HepG2 (cell line): ENCODE data around the gene TOP2A. TPM values are rescaled to one million over a fixed set of nuclear protein-coding genes. Genes with fewer than 3 reads are reported as not detected.
A peak's percentile ranks its signal among the peaks of the same experiment; 100 is the strongest.

Experiments used
- ARNT2 ChIP-seq: sonication (generic); formaldehyde crosslinking; IDR thresholded peaks from 2 replicates; pipeline ENCODE4 v1.8.0; 2022; ENCODE audit warnings: mild to moderate bottlenecking, low read depth, missing genetic modification reagents, moderate library complexity
- ARNTL ChIP-seq: sonication (generic); formaldehyde crosslinking; IDR thresholded peaks from 2 replicates; pipeline ENCODE4 v1.4.0; 2020; ENCODE audit warnings: mild to moderate bottlenecking, missing genetic modification reagents
- CBX2 ChIP-seq, 2 experiments: fragments of 200-600 bp in 1 of 2; sonication (generic); formaldehyde crosslinking in 1 of 2; IDR thresholded peaks; 2 replicates each; pipeline versions ENCODE4 v1.7.0 to v1.8.1; 2018 to 2022; ENCODE audit warnings: low read depth in 2 of 2, low read length in 1 of 2, mild to moderate bottlenecking in 1 of 2, missing genetic modification reagents in 1 of 2
- CC2D1A ChIP-seq: sonication (generic); formaldehyde crosslinking; IDR thresholded peaks from 2 replicates; pipeline ENCODE4 v1.8.1; 2023; ENCODE audit warnings: mild to moderate bottlenecking, missing genetic modification reagents
- CEBPG ChIP-seq: IDR thresholded peaks from 2 replicates; pipeline ENCODE4 v1.6.1; 2016
- HOXD1 ChIP-seq: sonication (generic); formaldehyde crosslinking; IDR thresholded peaks from 2 replicates; pipeline ENCODE4 v1.5.0; 2020; ENCODE audit warnings: missing genetic modification reagents
- KAT8 ChIP-seq: IDR thresholded peaks from 2 replicates; pipeline ENCODE4 v1.6.1; 2016; ENCODE audit warnings: missing genetic modification reagents, missing compliant biosample characterization
- SKI ChIP-seq: fragments of 450-650 bp; IDR thresholded peaks from one replicate; pipeline ENCODE4 v1.6.1; 2018; ENCODE audit warnings: mild to moderate bottlenecking; ENCODE audit not compliant: partially characterized antibody
- TCF7 ChIP-seq: sonication (generic); IDR thresholded peaks from 2 replicates; pipeline ENCODE4 v1.6.1; 2016; ENCODE audit warnings: antibody characterized with exemption, low read depth
- TEAD3 ChIP-seq: optimal IDR thresholded peaks from 2 replicates; pipeline ENCODE3; 2016; ENCODE audit warnings: borderline replicate concordance
- XRCC5 ChIP-seq: fragments of 200-400 bp; formaldehyde crosslinking; optimal IDR thresholded peaks from 2 replicates; pipeline ENCODE3; 2017; ENCODE audit warnings: mild to moderate bottlenecking, low read length
- ZNF33A ChIP-seq: sonication (generic); formaldehyde crosslinking; IDR thresholded peaks from 2 replicates; pipeline ENCODE4 v1.5.1; 2020; ENCODE audit warnings: missing genetic modification reagents, mild to moderate bottlenecking, moderate library complexity, borderline replicate concordance
- ZNF446 ChIP-seq: sonication (generic); formaldehyde crosslinking; IDR thresholded peaks from 2 replicates; pipeline ENCODE4 v1.5.0; 2020; ENCODE audit warnings: mild to moderate bottlenecking, missing genetic modification reagents
- ZNF749 ChIP-seq: sonication (generic); formaldehyde crosslinking; IDR thresholded peaks from 2 replicates; pipeline ENCODE4 v1.8.0; 2022; ENCODE audit warnings: mild to moderate bottlenecking, missing genetic modification reagents, moderate library complexity, borderline replicate concordance
- ZNF776 ChIP-seq: sonication (generic); formaldehyde crosslinking; IDR thresholded peaks from 2 replicates; pipeline ENCODE4 v1.4.0; 2020; ENCODE audit warnings: mild to moderate bottlenecking, missing genetic modification reagents
- polyA plus RNA-seq, 8 experiments: library from polyadenylated mRNA; depleted of rRNA in 3 of 8; stranded (reverse) in 7 of 8; unstranded in 1 of 8; fragments of >200 nt; fragmentation: Illumina TruSeq in 4 of 8; extraction: Trizol in 4 of 8; gene quantifications; 2 replicates each; pipeline versions ENCODE4 v1.2.1 to v1.2.3, GENCODE V29; 2011 to 2016; ENCODE audit warnings: low read depth in 4 of 8, missing spikeins in 1 of 8, mixed read lengths in 1 of 8; ENCODE audit not compliant: insufficient read depth in 1 of 8
- total RNA-seq, 5 experiments: library from RNA; depleted of rRNA; stranded (reverse); fragments of >200 nt; fragmentation: Illumina TruSeq; extraction: Trizol; gene quantifications; 2 replicates each; pipeline ENCODE4 v1.2.3, GENCODE V29; 2016; ENCODE audit warnings: low read depth in 1 of 5
- TF ChIP-seq, protein P1 (sequence below): sonication (generic); formaldehyde crosslinking; IDR thresholded peaks from 2 replicates; pipeline ENCODE4 v1.4.0; 2020; ENCODE audit warnings: missing genetic modification reagents, borderline replicate concordance
- TF ChIP-seq, protein P2 (sequence below): sonication (generic); formaldehyde crosslinking; IDR thresholded peaks from 2 replicates; pipeline ENCODE4 v1.8.0; 2022; ENCODE audit warnings: mild to moderate bottlenecking, missing genetic modification reagents; ENCODE audit not compliant: insufficient replicate concordance
- TF ChIP-seq, protein P3 (sequence below): sonication (generic); formaldehyde crosslinking; IDR thresholded peaks from 2 replicates; pipeline ENCODE4 v1.9.0; 2022; ENCODE audit warnings: missing genetic modification reagents, mild to moderate bottlenecking, borderline replicate concordance
- TF ChIP-seq, protein P4 (sequence below): IDR thresholded peaks from 2 replicates; pipeline ENCODE4 v1.6.1; 2016; ENCODE audit warnings: control low read depth
- TF ChIP-seq, protein P5 (sequence below): fragments of 450-650 bp; IDR thresholded peaks from 2 replicates; pipeline ENCODE4 v1.6.1; 2016

The TOP2A gene
- total and polyA plus RNA-seq, 2 of the 13 experiments (the other 11 are each of a cell fraction or from before 2014, with no cell fraction given): 108 to 327 TPM

DNA sequence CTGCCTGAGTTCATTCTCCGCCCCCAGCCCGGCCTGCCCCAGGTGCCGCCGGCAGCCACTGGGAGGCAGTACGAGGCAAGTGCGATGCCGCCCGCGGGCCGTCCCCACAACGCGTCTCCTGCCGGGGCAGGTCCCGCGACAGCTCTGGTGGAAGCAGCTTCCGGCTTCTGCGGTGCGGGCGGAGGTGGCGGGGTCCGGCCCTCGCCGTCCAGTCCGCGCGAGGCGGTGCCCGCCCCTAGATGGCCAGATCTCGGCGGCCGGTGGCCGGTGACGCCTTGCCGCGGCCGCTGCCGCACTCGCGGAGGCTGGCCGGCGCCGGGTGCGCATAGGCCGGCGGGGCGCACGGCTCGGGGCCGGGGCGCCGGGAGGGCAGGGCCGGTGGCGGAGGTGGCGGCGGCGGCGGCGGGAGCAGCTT is 55.0 kb downstream of the TOP2A start (continued):
- TF ChIP-seq, protein P1, sequence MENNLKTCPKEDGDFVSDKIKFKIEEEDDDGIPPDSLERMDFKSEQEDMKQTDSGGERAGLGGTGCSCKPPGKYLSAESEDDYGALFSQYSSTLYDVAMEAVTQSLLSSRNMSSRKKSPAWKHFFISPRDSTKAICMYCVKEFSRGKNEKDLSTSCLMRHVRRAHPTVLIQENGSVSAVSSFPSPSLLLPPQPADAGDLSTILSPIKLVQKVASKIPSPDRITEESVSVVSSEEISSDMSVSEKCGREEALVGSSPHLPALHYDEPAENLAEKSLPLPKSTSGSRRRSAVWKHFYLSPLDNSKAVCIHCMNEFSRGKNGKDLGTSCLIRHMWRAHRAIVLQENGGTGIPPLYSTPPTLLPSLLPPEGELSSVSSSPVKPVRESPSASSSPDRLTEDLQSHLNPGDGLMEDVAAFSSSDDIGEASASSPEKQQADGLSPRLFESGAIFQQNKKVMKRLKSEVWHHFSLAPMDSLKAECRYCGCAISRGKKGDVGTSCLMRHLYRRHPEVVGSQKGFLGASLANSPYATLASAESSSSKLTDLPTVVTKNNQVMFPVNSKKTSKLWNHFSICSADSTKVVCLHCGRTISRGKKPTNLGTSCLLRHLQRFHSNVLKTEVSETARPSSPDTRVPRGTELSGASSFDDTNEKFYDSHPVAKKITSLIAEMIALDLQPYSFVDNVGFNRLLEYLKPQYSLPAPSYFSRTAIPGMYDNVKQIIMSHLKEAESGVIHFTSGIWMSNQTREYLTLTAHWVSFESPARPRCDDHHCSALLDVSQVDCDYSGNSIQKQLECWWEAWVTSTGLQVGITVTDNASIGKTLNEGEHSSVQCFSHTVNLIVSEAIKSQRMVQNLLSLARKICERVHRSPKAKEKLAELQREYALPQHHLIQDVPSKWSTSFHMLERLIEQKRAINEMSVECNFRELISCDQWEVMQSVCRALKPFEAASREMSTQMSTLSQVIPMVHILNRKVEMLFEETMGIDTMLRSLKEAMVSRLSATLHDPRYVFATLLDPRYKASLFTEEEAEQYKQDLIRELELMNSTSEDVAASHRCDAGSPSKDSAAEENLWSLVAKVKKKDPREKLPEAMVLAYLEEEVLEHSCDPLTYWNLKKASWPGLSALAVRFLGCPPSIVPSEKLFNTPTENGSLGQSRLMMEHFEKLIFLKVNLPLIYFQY (CRISPR knock-in tag): peak; percentile 89; the same call in 1 of the 2 replicates
- no peak for TF ChIP-seq TCF7
- TF ChIP-seq CBX2 (IDR thresholded peaks at IDR 0.05; ENCODE audit: low read depth, low read length): no peak
- no peak for TF ChIP-seq CBX2 (CRISPR knock-in tag; IDR thresholded peaks at IDR 0.05; ENCODE audit: low read depth)
- TF ChIP-seq, protein P2, sequence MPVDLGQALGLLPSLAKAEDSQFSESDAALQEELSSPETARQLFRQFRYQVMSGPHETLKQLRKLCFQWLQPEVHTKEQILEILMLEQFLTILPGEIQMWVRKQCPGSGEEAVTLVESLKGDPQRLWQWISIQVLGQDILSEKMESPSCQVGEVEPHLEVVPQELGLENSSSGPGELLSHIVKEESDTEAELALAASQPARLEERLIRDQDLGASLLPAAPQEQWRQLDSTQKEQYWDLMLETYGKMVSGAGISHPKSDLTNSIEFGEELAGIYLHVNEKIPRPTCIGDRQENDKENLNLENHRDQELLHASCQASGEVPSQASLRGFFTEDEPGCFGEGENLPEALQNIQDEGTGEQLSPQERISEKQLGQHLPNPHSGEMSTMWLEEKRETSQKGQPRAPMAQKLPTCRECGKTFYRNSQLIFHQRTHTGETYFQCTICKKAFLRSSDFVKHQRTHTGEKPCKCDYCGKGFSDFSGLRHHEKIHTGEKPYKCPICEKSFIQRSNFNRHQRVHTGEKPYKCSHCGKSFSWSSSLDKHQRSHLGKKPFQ: no peak
- TF ChIP-seq, protein P3, sequence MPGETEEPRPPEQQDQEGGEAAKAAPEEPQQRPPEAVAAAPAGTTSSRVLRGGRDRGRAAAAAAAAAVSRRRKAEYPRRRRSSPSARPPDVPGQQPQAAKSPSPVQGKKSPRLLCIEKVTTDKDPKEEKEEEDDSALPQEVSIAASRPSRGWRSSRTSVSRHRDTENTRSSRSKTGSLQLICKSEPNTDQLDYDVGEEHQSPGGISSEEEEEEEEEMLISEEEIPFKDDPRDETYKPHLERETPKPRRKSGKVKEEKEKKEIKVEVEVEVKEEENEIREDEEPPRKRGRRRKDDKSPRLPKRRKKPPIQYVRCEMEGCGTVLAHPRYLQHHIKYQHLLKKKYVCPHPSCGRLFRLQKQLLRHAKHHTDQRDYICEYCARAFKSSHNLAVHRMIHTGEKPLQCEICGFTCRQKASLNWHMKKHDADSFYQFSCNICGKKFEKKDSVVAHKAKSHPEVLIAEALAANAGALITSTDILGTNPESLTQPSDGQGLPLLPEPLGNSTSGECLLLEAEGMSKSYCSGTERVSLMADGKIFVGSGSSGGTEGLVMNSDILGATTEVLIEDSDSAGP (CRISPR knock-in tag): peak; percentile 93
- 0 out of 2 replicates have a peak, but pooled peaks have one; percentile 53 for TF ChIP-seq CEBPG
- 0 out of 2 replicates have a peak, but pooled peaks have one; percentile 72 for TF ChIP-seq ZNF776 (CRISPR knock-in tag)
- TF ChIP-seq ZNF446 (CRISPR knock-in tag): no peak; the same call in 1 of the 2 replicates
- TF ChIP-seq HOXD1: peak; percentile 82
- TF ChIP-seq TEAD3 (CRISPR knock-in tag): peak; percentile 72
- TF ChIP-seq, protein P4, sequence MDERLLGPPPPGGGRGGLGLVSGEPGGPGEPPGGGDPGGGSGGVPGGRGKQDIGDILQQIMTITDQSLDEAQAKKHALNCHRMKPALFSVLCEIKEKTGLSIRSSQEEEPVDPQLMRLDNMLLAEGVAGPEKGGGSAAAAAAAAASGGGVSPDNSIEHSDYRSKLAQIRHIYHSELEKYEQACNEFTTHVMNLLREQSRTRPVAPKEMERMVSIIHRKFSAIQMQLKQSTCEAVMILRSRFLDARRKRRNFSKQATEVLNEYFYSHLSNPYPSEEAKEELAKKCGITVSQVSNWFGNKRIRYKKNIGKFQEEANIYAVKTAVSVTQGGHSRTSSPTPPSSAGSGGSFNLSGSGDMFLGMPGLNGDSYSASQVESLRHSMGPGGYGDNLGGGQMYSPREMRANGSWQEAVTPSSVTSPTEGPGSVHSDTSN (CRISPR knock-in tag): no peak
- no peak for TF ChIP-seq CC2D1A (CRISPR knock-in tag)
- peak; percentile 94; the same call in 1 of the 2 replicates for TF ChIP-seq ARNT2 (CRISPR knock-in tag)
- TF ChIP-seq ZNF33A (CRISPR knock-in tag): no peak
- peak; percentile 69; the same call in 1 of the 2 replicates for TF ChIP-seq ZNF749 (CRISPR knock-in tag)
- TF ChIP-seq, protein P5, sequence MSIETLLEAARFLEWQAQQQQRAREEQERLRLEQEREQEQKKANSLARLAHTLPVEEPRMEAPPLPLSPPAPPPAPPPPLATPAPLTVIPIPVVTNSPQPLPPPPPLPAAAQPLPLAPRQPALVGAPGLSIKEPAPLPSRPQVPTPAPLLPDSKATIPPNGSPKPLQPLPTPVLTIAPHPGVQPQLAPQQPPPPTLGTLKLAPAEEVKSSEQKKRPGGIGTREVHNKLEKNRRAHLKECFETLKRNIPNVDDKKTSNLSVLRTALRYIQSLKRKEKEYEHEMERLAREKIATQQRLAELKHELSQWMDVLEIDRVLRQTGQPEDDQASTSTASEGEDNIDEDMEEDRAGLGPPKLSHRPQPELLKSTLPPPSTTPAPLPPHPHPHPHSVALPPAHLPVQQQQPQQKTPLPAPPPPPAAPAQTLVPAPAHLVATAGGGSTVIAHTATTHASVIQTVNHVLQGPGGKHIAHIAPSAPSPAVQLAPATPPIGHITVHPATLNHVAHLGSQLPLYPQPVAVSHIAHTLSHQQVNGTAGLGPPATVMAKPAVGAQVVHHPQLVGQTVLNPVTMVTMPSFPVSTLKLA: no peak
- TF ChIP-seq XRCC5: peak; percentile 98
- peak; percentile 60; the same call in 1 of the 2 replicates for TF ChIP-seq ARNTL (CRISPR knock-in tag)
- TF ChIP-seq KAT8: peak; percentile 93
- TF ChIP-seq SKI: peak; percentile 63
